ENCODE data around the gene CAMK4.

GRCh38 chr5:111259636-111260035 lies 35.5 kb downstream of the CAMK4 start:
- TF ChIP-seq MAX (CRISPR knock-in tag; IDR thresholded peaks at IDR 0.05) (no peak), CTCF (IDR thresholded peaks at IDR 0.05) (no peak), ZNF138 (CRISPR knock-in tag; conservative IDR thresholded peaks at IDR 0.05) (no peak), USF1 (CRISPR knock-in tag; IDR thresholded peaks at IDR 0.05) (no peak), CREB1 (CRISPR knock-in tag; IDR thresholded peaks at IDR 0.05) (no peak), ETV6 (CRISPR knock-in tag; IDR thresholded peaks at IDR 0.05) (no peak), FOXP1 (CRISPR knock-in tag; IDR thresholded peaks at IDR 0.05; ENCODE audit: borderline replicate concordance) (no peak)
